ENCODE measurements around the gene TMEM86B. TPM values are rescaled to one million over a fixed set of nuclear protein-coding genes. Genes with fewer than 3 reads are reported as not detected.

Gene TMEM86B, protein sequence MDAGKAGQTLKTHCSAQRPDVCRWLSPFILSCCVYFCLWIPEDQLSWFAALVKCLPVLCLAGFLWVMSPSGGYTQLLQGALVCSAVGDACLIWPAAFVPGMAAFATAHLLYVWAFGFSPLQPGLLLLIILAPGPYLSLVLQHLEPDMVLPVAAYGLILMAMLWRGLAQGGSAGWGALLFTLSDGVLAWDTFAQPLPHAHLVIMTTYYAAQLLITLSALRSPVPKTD
- total RNA-seq, result 4.3 TPM
- long read RNA-seq, partial matches to known transcripts, result 0 of 2 reads
- long read RNA-seq, other reads (novel, unspliced or antisense), result 0 of 2 reads

DNA sequence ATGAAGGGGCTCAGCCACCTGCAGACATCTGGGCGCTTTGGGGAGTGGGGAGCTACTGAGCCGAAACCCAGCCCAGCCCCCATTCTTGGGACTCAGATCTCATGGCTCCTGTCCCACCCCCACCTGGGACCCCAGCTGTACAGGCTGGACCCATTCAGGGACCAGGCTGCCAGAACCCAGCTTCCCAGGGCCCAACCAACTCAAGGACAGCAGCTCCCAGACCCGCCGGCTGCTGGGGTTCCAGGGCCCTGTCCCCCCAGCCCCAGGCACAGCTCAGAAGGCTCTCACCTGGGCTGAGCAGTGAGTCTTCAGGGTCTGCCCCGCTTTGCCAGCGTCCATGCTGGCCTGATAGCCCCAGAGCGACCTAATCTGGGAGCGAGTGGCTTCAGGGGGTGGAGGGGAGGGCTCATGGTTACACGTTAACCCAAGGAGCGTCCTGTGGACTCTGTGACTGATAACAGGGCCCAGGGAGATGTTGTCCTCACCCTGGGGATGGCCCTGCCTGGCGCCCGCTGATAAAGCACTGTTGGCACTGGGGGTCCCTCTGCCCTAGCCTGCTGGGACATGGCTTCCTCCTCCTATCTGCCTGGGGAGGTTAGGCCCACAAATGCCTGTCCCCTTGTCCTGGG is at the start of gene TMEM86B:
TSS of gene TMEM86B (minus strand) at position 361 of the 629 bp plus-strand sequence. CDS start at position 339, 22 bp downstream.
- TF ChIP-seq, protein P1, sequence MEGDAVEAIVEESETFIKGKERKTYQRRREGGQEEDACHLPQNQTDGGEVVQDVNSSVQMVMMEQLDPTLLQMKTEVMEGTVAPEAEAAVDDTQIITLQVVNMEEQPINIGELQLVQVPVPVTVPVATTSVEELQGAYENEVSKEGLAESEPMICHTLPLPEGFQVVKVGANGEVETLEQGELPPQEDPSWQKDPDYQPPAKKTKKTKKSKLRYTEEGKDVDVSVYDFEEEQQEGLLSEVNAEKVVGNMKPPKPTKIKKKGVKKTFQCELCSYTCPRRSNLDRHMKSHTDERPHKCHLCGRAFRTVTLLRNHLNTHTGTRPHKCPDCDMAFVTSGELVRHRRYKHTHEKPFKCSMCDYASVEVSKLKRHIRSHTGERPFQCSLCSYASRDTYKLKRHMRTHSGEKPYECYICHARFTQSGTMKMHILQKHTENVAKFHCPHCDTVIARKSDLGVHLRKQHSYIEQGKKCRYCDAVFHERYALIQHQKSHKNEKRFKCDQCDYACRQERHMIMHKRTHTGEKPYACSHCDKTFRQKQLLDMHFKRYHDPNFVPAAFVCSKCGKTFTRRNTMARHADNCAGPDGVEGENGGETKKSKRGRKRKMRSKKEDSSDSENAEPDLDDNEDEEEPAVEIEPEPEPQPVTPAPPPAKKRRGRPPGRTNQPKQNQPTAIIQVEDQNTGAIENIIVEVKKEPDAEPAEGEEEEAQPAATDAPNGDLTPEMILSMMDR (IDR thresholded peaks at IDR 0.05), result no peak
- Histone ChIP-seq H3K4me3 (no peak within 1 kb of the TSS), H3K36me3 (peaks cover 57% of the 10 kb centered on the region)

DNA sequence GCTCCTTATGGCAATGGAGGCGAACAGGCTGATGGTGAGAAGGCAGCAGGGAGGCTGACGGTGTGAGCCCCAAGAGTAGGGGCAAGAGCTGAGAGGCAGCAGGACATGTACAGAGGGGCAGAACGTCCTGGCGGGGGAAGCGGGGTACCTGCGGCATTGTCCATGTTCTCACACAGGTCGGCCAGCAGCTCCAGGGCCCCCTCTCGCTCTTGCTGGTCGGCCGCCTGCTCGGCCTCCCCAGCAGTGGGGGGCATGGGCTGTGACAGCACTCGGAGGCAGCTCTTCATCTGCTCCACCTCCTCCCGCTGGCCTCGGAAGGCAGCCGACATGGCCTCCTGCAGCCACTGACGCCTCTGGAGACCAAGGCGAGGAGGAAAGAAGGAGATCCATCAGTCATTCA is 48.9 kb upstream of the TMEM86B start:
- TF ChIP-seq, protein P1 (IDR thresholded peaks at IDR 0.05), result no peak
- intact Hi-C loops (cut with DNase I), result no loop called here
- no peaks in the 10 kb centered on the region for H3K27me3 ChIP-seq
- peaks cover 10% of the 10 kb centered on the region for H3K4me1 ChIP-seq
- DNase-seq (no peak), ATAC-seq (no peak)
- no peaks in the 10 kb centered on the region for H3K9me3 ChIP-seq
- peaks cover 36% of the 10 kb centered on the region for H3K36me3 ChIP-seq
- no peak overlapping the region for H3K27ac ChIP-seq
- H3K4me3 ChIP-seq, result no peak overlapping the region

More for the DNA sequence above, at the start of gene TMEM86B:
- H3K9me3 ChIP-seq, result no peaks in the 10 kb centered on the region
- DNase-seq (no peak), ATAC-seq (no peak)
- H3K27me3 ChIP-seq, result no peaks in the 10 kb centered on the region
- intact Hi-C loops (cut with DNase I), result no loop called here
- H3K4me1 ChIP-seq, result no peaks in the 10 kb centered on the region
- H3K27ac ChIP-seq, result no peak within 1 kb of the TSS

DNA sequence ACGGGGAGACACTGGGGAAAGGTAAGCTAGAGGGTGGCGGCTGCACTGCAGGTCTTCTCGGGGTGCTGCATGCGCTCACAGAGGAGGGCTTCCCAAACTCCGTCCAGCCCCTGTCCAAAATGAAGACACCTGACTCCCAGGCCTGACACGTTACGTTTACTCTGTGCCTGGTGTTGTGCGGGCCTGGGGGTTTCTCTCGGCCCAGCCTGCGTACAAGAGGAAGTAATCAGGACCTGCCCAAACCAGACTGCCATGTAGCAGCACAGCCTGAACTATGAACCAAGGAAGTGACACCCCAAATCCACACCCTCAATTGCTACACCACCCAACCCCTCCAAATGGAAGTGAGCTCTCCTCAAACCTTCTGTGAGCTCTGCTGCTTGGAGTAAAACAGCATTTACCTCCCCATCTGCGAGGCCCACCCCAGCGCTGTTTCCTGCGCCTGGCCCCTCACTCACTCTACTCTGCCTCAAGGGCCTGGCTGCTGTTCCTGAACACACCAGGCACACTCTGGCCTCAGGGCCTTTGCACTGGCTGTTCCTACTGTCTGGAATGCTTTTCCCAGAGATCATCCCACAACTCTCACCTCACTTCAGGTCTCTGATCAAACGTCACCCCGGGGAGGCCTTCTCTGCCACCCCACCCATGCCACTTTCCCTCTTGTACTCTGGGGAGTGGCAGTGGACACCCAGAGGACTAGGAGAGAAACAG is 48.3 kb upstream of the TMEM86B start:
- Histone ChIP-seq H3K27me3 (no peaks in the 10 kb centered on the region), H3K36me3 (peaks cover 40% of the 10 kb centered on the region), H3K4me1 (peaks cover 10% of the 10 kb centered on the region), H3K4me3 (no peak overlapping the region), H3K9me3 (no peaks in the 10 kb centered on the region), H3K27ac (no peak overlapping the region)
- ATAC-seq (no peak), DNase-seq (no peak)
- TF ChIP-seq, protein P1 (IDR thresholded peaks at IDR 0.05), result no peak
- intact Hi-C loops (cut with DNase I), result no loop called here

DNA sequence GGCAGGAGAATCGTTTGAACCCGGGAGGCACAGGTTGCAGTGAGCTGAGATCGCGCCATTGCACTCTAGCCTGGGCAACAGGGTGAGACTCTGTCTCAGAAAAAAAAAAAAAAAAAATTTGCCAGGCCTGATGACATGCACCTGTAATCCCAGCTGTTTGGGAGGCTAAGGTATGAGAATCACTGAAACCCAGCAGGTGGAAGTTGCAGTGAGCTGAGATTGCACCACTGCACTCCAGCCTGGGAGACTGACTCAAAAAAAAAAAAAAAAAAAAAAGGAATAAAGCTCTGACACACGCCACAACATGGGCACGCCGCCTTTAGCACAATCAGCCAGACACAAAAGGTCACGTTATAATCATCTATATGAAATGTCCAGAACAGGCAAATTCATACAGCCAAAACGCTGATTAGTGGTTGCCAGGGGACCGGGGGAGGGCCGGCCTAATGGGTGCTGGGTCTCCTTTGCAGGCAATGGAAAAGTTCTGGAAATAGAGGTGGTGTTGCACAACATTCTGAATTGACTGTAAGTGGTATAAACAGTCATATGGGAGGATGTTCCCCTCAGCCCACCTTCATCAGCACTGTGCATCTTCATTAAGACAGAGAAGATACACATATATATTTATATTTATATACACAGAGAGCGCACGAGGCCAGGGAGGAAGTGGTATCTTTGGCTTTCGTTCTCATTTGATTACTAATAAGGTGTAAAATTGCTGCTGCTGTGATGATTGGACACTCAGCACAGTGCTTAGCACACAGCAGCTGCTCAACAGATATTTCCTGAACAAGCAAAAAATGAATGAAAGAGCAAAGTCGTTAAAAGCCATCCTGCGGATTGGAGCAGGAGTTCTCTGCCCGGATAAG is 47.5 kb upstream of the TMEM86B start:
- TF ChIP-seq, protein P1 (IDR thresholded peaks at IDR 0.05), result no peak
- DNase-seq (no peak), ATAC-seq (no peak)
- Histone ChIP-seq H3K27me3 (no peaks in the 10 kb centered on the region), H3K36me3 (peaks cover 40% of the 10 kb centered on the region), H3K9me3 (no peaks in the 10 kb centered on the region), H3K27ac (no peak overlapping the region), H3K4me1 (peaks cover 10% of the 10 kb centered on the region), H3K4me3 (no peak overlapping the region)
- intact Hi-C loops (cut with DNase I), result no loop called here

DNA sequence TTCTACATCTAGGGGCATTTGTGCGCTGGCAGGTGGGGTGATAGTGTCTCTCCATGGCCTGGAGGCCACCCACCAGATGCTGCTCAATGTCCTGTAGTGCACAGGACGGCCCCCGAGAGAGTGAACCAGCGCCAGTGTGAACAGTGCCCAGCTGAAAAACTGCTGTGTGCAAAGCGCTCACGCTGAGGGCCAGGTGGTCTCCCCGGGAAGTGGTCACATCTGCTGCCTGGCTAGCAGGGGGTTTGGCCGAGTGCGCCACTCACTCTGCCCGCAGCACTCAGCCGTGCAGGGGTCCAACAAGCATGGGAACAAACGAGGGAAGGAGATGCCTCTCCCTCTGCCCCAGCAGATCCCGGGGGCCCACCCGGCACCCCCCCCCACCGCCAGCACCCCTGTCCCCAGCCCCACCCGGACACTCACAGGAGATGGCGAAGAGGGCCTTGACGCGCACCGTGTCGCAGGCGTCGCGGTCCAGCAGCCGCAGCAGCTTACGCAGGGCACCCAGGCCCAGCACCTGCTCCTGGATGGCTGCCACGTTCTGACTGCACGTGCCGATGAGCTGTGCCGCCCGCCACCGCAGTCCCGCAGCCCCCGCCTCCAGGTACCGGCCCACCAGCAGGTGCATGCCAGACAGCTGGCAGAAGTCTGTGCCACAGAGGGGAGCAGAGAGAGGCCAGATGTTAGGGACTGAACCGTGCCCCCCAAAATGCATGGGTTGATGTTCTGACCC is 45.6 kb upstream of the TMEM86B start:
- peaks cover 3% of the 10 kb centered on the region for H3K4me1 ChIP-seq
- DNase-seq, result no peak
- H3K27ac ChIP-seq, result no peak overlapping the region
- H3K4me3 ChIP-seq, result no peak overlapping the region
- peaks cover 40% of the 10 kb centered on the region for H3K36me3 ChIP-seq
- H3K9me3 ChIP-seq, result no peaks in the 10 kb centered on the region
- ATAC-seq, result no peak
- no peaks in the 10 kb centered on the region for H3K27me3 ChIP-seq
- TF ChIP-seq, protein P1 (IDR thresholded peaks at IDR 0.05), result no peak
- intact Hi-C loops (cut with DNase I), result no loop called here
